ENCODE data around the gene AKAIN1.

DNA sequence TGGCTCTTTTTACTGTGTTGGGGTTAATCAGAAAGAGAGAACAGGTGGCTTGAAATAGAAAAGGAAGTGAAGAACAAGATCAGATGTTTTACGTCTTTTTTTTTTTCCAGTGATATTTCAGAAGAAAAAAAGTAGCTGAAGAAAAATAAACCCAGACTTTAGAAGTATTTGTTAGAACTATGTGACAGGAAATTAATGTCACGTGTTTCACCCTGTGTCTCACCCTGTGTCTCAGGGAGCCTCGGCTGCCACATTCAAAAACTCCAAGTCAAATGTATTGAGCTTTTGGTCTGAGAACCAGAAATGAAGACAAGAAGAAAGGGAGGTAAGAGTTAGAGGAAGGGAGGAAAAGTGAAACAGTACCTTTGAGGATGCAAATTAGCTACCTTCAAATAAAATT, 38.0 kb downstream of the AKAIN1 start:
- TF ChIP-seq, protein P1, sequence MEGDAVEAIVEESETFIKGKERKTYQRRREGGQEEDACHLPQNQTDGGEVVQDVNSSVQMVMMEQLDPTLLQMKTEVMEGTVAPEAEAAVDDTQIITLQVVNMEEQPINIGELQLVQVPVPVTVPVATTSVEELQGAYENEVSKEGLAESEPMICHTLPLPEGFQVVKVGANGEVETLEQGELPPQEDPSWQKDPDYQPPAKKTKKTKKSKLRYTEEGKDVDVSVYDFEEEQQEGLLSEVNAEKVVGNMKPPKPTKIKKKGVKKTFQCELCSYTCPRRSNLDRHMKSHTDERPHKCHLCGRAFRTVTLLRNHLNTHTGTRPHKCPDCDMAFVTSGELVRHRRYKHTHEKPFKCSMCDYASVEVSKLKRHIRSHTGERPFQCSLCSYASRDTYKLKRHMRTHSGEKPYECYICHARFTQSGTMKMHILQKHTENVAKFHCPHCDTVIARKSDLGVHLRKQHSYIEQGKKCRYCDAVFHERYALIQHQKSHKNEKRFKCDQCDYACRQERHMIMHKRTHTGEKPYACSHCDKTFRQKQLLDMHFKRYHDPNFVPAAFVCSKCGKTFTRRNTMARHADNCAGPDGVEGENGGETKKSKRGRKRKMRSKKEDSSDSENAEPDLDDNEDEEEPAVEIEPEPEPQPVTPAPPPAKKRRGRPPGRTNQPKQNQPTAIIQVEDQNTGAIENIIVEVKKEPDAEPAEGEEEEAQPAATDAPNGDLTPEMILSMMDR (IDR thresholded peaks at IDR 0.05; ENCODE audit: low read depth, low read length): no peak
- no peak for TF ChIP-seq EZH2phosphoT487 (IDR thresholded peaks at IDR 0.05; ENCODE audit: low read depth)

Measured in OCI-LY3 (cell line).